Neuronal stem cell (in vitro differentiated cells): ENCODE data around the gene RPEL1.

Experiments
- DNase-seq: peaks from one replicate; pipeline ENCODE4 v3.0.0-alpha.2; 2013; ENCODE audit warnings: low spot score
- H2AFZ ChIP-seq: one replicate; pipeline ENCODE4 v1.6.1; 2013; ENCODE audit warnings: mild to moderate bottlenecking, low read length, inconsistent platforms
- H2AK5ac ChIP-seq: 2 replicates; pipeline ENCODE4 v1.6.1; 2013; ENCODE audit warnings: low read depth, mild to moderate bottlenecking, inconsistent platforms, low read length, moderate library complexity, mixed read lengths
- H2BK120ac ChIP-seq: 2 replicates; pipeline ENCODE4 v1.6.1; 2013; ENCODE audit warnings: low read depth, mild to moderate bottlenecking, inconsistent platforms, low read length, moderate library complexity, mixed read lengths
- H2BK12ac ChIP-seq: one replicate; pipeline ENCODE4 v1.6.1; 2013; ENCODE audit warnings: low read length, inconsistent platforms
- H2BK15ac ChIP-seq: 2 replicates; pipeline ENCODE4 v1.6.1; 2013; ENCODE audit warnings: mild to moderate bottlenecking, low read length, inconsistent platforms, mixed read lengths
- H2BK5ac ChIP-seq: one replicate; pipeline ENCODE4 v1.6.1; 2013; ENCODE audit warnings: inconsistent platforms, mild to moderate bottlenecking, low read length, moderate library complexity
- H3K14ac ChIP-seq: one replicate; pipeline ENCODE4 v1.6.1; 2013; ENCODE audit warnings: low read length, inconsistent platforms
- H3K18ac ChIP-seq: 2 replicates; pipeline ENCODE4 v1.6.1; 2013; ENCODE audit warnings: low read length, inconsistent platforms
- H3K23ac ChIP-seq: 2 replicates; pipeline ENCODE4 v1.6.1; 2013; ENCODE audit warnings: low read depth, mild to moderate bottlenecking, mixed read lengths, low read length, inconsistent platforms; ENCODE audit not compliant: poor library complexity
- H3K27ac ChIP-seq: replicated peaks from 3 replicates; pipeline ENCODE4 v1.5.1; 2013; ENCODE audit warnings: low read length, inconsistent platforms
- H3K27me3 ChIP-seq, 3 experiments: 2 replicates each; pipeline ENCODE4 v1.6.1; 2013; ENCODE audit warnings: low read length in 3 of 3, mild to moderate bottlenecking in 2 of 3, inconsistent platforms in 1 of 3, low read depth in 1 of 3, mixed read lengths in 1 of 3, moderate library complexity in 1 of 3; ENCODE audit not compliant: control insufficient read depth in 3 of 3, insufficient read depth in 3 of 3
- H3K36me3 ChIP-seq, 2 donors: replicated peaks in 1 of 2; 2 replicates each; pipeline ENCODE4 v1.6.1; 2013; ENCODE audit warnings: low read length in 2 of 2; ENCODE audit not compliant: control insufficient read depth in 2 of 2, insufficient read depth in 2 of 2
- H3K4ac ChIP-seq: 2 replicates; pipeline ENCODE4 v1.6.1; 2013; ENCODE audit warnings: inconsistent platforms, mild to moderate bottlenecking, low read length, moderate library complexity
- H3K4me1 ChIP-seq, 2 donors: 1 replicate in 1 of 2; 2 replicates in 1 of 2; pipeline ENCODE4 v1.6.1; 2013; ENCODE audit warnings: low read length in 2 of 2, low read depth in 1 of 2; ENCODE audit not compliant: control insufficient read depth in 2 of 2, insufficient read depth in 1 of 2
- H3K4me2 ChIP-seq: one replicate; pipeline ENCODE4 v1.6.1; 2013; ENCODE audit warnings: mild to moderate bottlenecking, low read length, inconsistent platforms; ENCODE audit not compliant: insufficient read depth, poor library complexity, severe bottlenecking
- H3K4me3 ChIP-seq, 2 donors: 2 replicates each; pipeline ENCODE4 v1.5.1; 2013; ENCODE audit warnings: low read length in 2 of 2, mild to moderate bottlenecking in 2 of 2, inconsistent platforms in 1 of 2, moderate library complexity in 1 of 2
- H3K79me1 ChIP-seq: one replicate; pipeline ENCODE4 v1.6.1; 2013; ENCODE audit warnings: low read depth, mild to moderate bottlenecking, inconsistent platforms, low read length, moderate library complexity
- H3K9ac ChIP-seq: one replicate; pipeline ENCODE4 v1.6.1; 2013; ENCODE audit warnings: mild to moderate bottlenecking, low read depth, low read length, inconsistent platforms; ENCODE audit not compliant: poor library complexity
- H3K9me3 ChIP-seq, 2 donors: replicated peaks in 1 of 2; 2 replicates each; pipeline versions ENCODE3 to v1.6.1; 2013; ENCODE audit warnings: low read length in 2 of 2, mild to moderate bottlenecking in 2 of 2, inconsistent platforms in 1 of 2, low read depth in 1 of 2, mixed read lengths in 1 of 2, moderate library complexity in 1 of 2; ENCODE audit not compliant: control insufficient read depth in 2 of 2, insufficient read depth in 1 of 2
- H4K8ac ChIP-seq: one replicate; pipeline ENCODE4 v1.6.1; 2013; ENCODE audit warnings: low read depth, mild to moderate bottlenecking, inconsistent platforms, low read length, moderate library complexity
- H4K91ac ChIP-seq: one replicate; pipeline ENCODE4 v1.6.1; 2013; ENCODE audit warnings: low read length, low read depth, mild to moderate bottlenecking, inconsistent platforms; ENCODE audit not compliant: poor library complexity
- WGBS, 2 donors: extraction: QIAGEN DNeasy Blood & Tissue Kit; methylation state at CpG; one replicate each; pipeline ENCODE4 v1.1.7; 2013; ENCODE audit warnings: missing lambda C conversion rate in 2 of 2, mixed read lengths in 1 of 2; ENCODE audit not compliant: insufficient read length in 2 of 2, insufficient replicate concordance in 1 of 2; ENCODE audit errors: extremely low coverage in 2 of 2; 5-methylcytosine and 5-hydroxymethylcytosine counted together

RPEL1 gene

GRCh38 chr10:103198648-103199047 is 47.0 kb upstream of the RPEL1 start:
- Histone ChIP-seq H2AFZ (no peak overlapping the region), H2AK5ac (no peak overlapping the region), H3K4me1 (peaks cover 0 to 8% of the 10 kb centered on the region in 2 donors), H3K4ac (no peak overlapping the region), H3K4me2 (no peak overlapping the region), H2BK15ac (no peak overlapping the region), H3K36me3 (no peaks in the 10 kb centered on the region), H3K14ac (no peak overlapping the region), H4K91ac (no peak overlapping the region), H2BK120ac (no peak overlapping the region), H3K18ac (no peak overlapping the region), H3K9me3 (no peaks in the 10 kb centered on the region), H3K9ac (no peak overlapping the region), H3K4me3 (no peak overlapping the region), H2BK12ac (no peak overlapping the region), H3K23ac (no peak overlapping the region), H3K79me1 (no peaks in the 10 kb centered on the region), H3K27me3 (no peaks in the 10 kb centered on the region), H4K8ac (no peak overlapping the region), H3K27ac (no peak overlapping the region), H2BK5ac (no peak overlapping the region)
- DNase-seq, result no peak
- WGBS, 2 donors, result no CpG with 5 or more reads among the region's 8 CpGs

GRCh38 chr10:103199488-103199887 is 46.2 kb upstream of the RPEL1 start:
- no peak overlapping the region for H3K23ac ChIP-seq
- no peak overlapping the region for H2BK12ac ChIP-seq
- H3K14ac ChIP-seq, result no peak overlapping the region
- H3K27ac ChIP-seq, result no peak overlapping the region
- DNase-seq, result no peak
- H2BK5ac ChIP-seq, result no peak overlapping the region
- no peak overlapping the region for H4K91ac ChIP-seq
- no peak overlapping the region for H3K4ac ChIP-seq
- no peak overlapping the region for H2AK5ac ChIP-seq
- no peak overlapping the region for H2BK15ac ChIP-seq
- no peak overlapping the region for H4K8ac ChIP-seq
- no peak overlapping the region for H2BK120ac ChIP-seq
- peaks cover 2% of the 10 kb centered on the region in 2 donors for H3K4me1 ChIP-seq
- H3K27me3 ChIP-seq, result no peaks in the 10 kb centered on the region
- H3K4me3 ChIP-seq, result no peak overlapping the region
- WGBS, 2 donors, result no CpG with 5 or more reads among the region's 1 CpG
- H3K36me3 ChIP-seq, result no peaks in the 10 kb centered on the region
- H3K18ac ChIP-seq, result no peak overlapping the region
- H2AFZ ChIP-seq, result no peak overlapping the region
- no peaks in the 10 kb centered on the region for H3K79me1 ChIP-seq
- no peak overlapping the region for H3K4me2 ChIP-seq
- no peaks in the 10 kb centered on the region for H3K9me3 ChIP-seq
- no peak overlapping the region for H3K9ac ChIP-seq

- H3K79me1 ChIP-seq, result no peaks in the 10 kb centered on the region
- no peaks in the 10 kb centered on the region for H3K9me3 ChIP-seq
- no peak overlapping the region for H3K18ac ChIP-seq
- H3K36me3 ChIP-seq, result no peaks in the 10 kb centered on the region
- no peak overlapping the region for H4K91ac ChIP-seq
- H4K8ac ChIP-seq, result no peak overlapping the region
- H3K9ac ChIP-seq, result no peak overlapping the region
- WGBS, 2 donors, result no CpG with 5 or more reads among the region's 7 CpGs
- H2AK5ac ChIP-seq, result no peak overlapping the region
- no peak overlapping the region for H3K27ac ChIP-seq
- no peak overlapping the region for H3K4ac ChIP-seq
- H2BK120ac ChIP-seq, result no peak overlapping the region
- H3K4me3 ChIP-seq, result no peak overlapping the region
- no peak overlapping the region for H2BK5ac ChIP-seq
- H3K4me1 ChIP-seq, result peaks cover 7 to 13% of the 10 kb centered on the region in 2 donors
- no peak overlapping the region for H2AFZ ChIP-seq
- H3K4me2 ChIP-seq, result no peak overlapping the region
- DNase-seq, result no peak
- no peaks in the 10 kb centered on the region for H3K27me3 ChIP-seq
- no peak overlapping the region for H2BK15ac ChIP-seq
- H3K23ac ChIP-seq, result no peak overlapping the region
- no peak overlapping the region for H3K14ac ChIP-seq
- H2BK12ac ChIP-seq, result no peak overlapping the region
Observed at GRCh38 chr10:103202319-103202718, 43.4 kb upstream of the RPEL1 start.

- no peak for DNase-seq
- Histone ChIP-seq H3K9me3 (no peaks in the 10 kb centered on the region), H3K79me1 (no peaks in the 10 kb centered on the region), H3K23ac (no peak overlapping the region), H2BK12ac (no peak overlapping the region), H4K91ac (no peak overlapping the region), H3K27ac (no peak overlapping the region), H2AFZ (no peak overlapping the region), H2BK5ac (no peak overlapping the region), H3K9ac (no peak overlapping the region), H3K4me2 (no peak overlapping the region), H3K4me1 (peaks cover 7 to 17% of the 10 kb centered on the region in 2 donors), H3K4ac (no peak overlapping the region), H3K36me3 (no peaks in the 10 kb centered on the region), H3K4me3 (no peak overlapping the region), H3K14ac (no peak overlapping the region), H3K27me3 (no peaks in the 10 kb centered on the region), H2BK15ac (no peak overlapping the region), H2AK5ac (no peak overlapping the region), H2BK120ac (no peak overlapping the region), H3K18ac (no peak overlapping the region), H4K8ac (no peak overlapping the region)
- WGBS, 2 donors, result no CpG with 5 or more reads among the region's 3 CpGs
Observed at GRCh38 chr10:103203466-103203865, 42.2 kb upstream of the RPEL1 start.
